Endothelial cell of umbilical vein (primary cell): ENCODE data around the gene TTLL9. TPM values are rescaled to one million over a fixed set of nuclear protein-coding genes. Genes with fewer than 3 reads are reported as not detected.

Experiments
- BruUV-seq: library from RNA; stranded (reverse); fragments of 400-500 nt; replicated peaks from 2 replicates; lab custom pipeline; 2021; lab: Mats Ljungman, UMichigan
- CTCF ChIA-PET: fragments of 300-600, 350-600 bp; sonication (Branson Sonifier 250); formaldehyde crosslinking; loops from one replicate; lab custom pipeline; 2021; ENCODE audit warnings: antibody characterized with exemption, inconsistent platforms; lab: Charles Lee
- POLR2A ChIA-PET: fragments of 300-600, 350-600 bp; sonication (Branson Sonifier 250); formaldehyde crosslinking; loops from one replicate; lab custom pipeline; 2021; ENCODE audit warnings: antibody characterized with exemption, inconsistent platforms; lab: Charles Lee
- DNase-seq: peaks from one replicate; pipeline ENCODE4 v3.0.0-alpha.2; 2011; ENCODE audit warnings: low read depth, low spot score
- FAIRE-seq: peaks from 2 replicates; lab custom pipeline; 2011; peaks lifted over from hg19 to GRCh38; lab: Jason Lieb, UNC
- H2AFZ ChIP-seq: 2 replicates; pipeline ENCODE4 v1.6.0; 2012; ENCODE audit warnings: low read depth, low read length, control low read depth, inconsistent platforms
- H3K27ac ChIP-seq: 2 replicates; pipeline ENCODE4 v1.5.1; 2011; ENCODE audit warnings: low read depth, mild to moderate bottlenecking, control low read depth, low read length, moderate library complexity; ENCODE audit not compliant: insufficient read depth
- H3K27me3 ChIP-seq, 2 experiments: 2 replicates each; pipeline versions ENCODE4 v1.6.0 to v1.6.1; 2011; ENCODE audit warnings: low read length in 2 of 2, mixed read lengths in 1 of 2; ENCODE audit not compliant: control insufficient read depth in 2 of 2, insufficient read depth in 2 of 2
- H3K36me3 ChIP-seq, 2 experiments: 2 replicates in 1 of 2; 3 replicates in 1 of 2; pipeline ENCODE4 v1.5.1; 2011; ENCODE audit warnings: low read length in 2 of 2, mild to moderate bottlenecking in 1 of 2, moderate library complexity in 1 of 2; ENCODE audit not compliant: control insufficient read depth in 2 of 2, insufficient read depth in 2 of 2; ENCODE audit errors: extremely low read depth in 1 of 2
- H3K4me1 ChIP-seq: 3 replicates; pipeline ENCODE4 v1.5.1; 2011; ENCODE audit warnings: mild to moderate bottlenecking, low read length; ENCODE audit not compliant: control insufficient read depth, insufficient read depth; ENCODE audit errors: extremely low read depth
- H3K4me2 ChIP-seq: 2 replicates; pipeline ENCODE4 v1.6.1; 2011; ENCODE audit warnings: low read length, control low read depth, mixed read lengths; ENCODE audit not compliant: insufficient read depth
- H3K4me3 ChIP-seq, 3 experiments: fragments of 200-600 bp in 1 of 3; sonication (generic), shearing (Covaris generic) in 1 of 3; replicated peaks in 1 of 3; 2 replicates each; pipeline ENCODE4 v1.5.1; 2011 to 2016; ENCODE audit warnings: control low read depth in 3 of 3, low read length in 3 of 3, mild to moderate bottlenecking in 2 of 3, inconsistent platforms in 1 of 3, low read depth in 1 of 3, moderate library complexity in 1 of 3; ENCODE audit not compliant: insufficient read depth in 1 of 3
- H3K79me2 ChIP-seq: 2 replicates; pipeline ENCODE4 v1.6.0; 2012; ENCODE audit warnings: low read length, inconsistent platforms; ENCODE audit not compliant: control insufficient read depth, insufficient read depth
- H3K9ac ChIP-seq: replicated peaks from 2 replicates; pipeline ENCODE3; 2011; ENCODE audit warnings: low read length, control low read depth; ENCODE audit not compliant: insufficient read depth; ENCODE audit errors: extremely low read depth
- H3K9me1 ChIP-seq: replicated peaks from 3 replicates; pipeline ENCODE4 v1.6.0; 2011; ENCODE audit warnings: mild to moderate bottlenecking, low read length; ENCODE audit not compliant: control insufficient read depth, insufficient read depth; ENCODE audit errors: extremely low read depth
- H3K9me3 ChIP-seq: replicated peaks from 2 replicates; pipeline ENCODE4 v1.5.1; 2012; ENCODE audit warnings: low read length, inconsistent platforms; ENCODE audit not compliant: control insufficient read depth, insufficient read depth
- H4K20me1 ChIP-seq: replicated peaks from 2 replicates; pipeline ENCODE3; 2011; ENCODE audit warnings: mild to moderate bottlenecking, low read length; ENCODE audit not compliant: control insufficient read depth, insufficient read depth; ENCODE audit errors: extremely low read depth
- EZH2 ChIP-seq: IDR thresholded peaks from 2 replicates; pipeline ENCODE4 v1.6.1; 2012; ENCODE audit warnings: borderline replicate concordance, low read depth, mild to moderate bottlenecking, moderate library complexity, low read length, inconsistent platforms; ENCODE audit not compliant: severe bottlenecking
- FOS ChIP-seq: IDR thresholded peaks from 2 replicates; pipeline ENCODE4 v1.6.1; 2011; ENCODE audit warnings: mild to moderate bottlenecking, low read length, moderate library complexity, borderline replicate concordance; ENCODE audit not compliant: insufficient read depth
- GATA2 ChIP-seq: IDR thresholded peaks from 2 replicates; pipeline ENCODE4 v1.7.0; 2011; ENCODE audit warnings: low read depth, mild to moderate bottlenecking, moderate library complexity, mixed read lengths, low read length; ENCODE audit not compliant: insufficient read length, insufficient read depth
- JUN ChIP-seq: IDR thresholded peaks from 2 replicates; pipeline ENCODE4 v1.6.1; 2011; ENCODE audit warnings: borderline replicate concordance, low read depth; ENCODE audit not compliant: insufficient read length, insufficient read depth
- MYC ChIP-seq: IDR thresholded peaks from one replicate; pipeline ENCODE4 v1.6.1; 2011; ENCODE audit warnings: mild to moderate bottlenecking, low read depth, low read length
- POLR2A ChIP-seq: IDR thresholded peaks from 2 replicates; pipeline ENCODE4 v1.6.1; 2012; ENCODE audit warnings: low read depth, mild to moderate bottlenecking, control low read depth, low read length
- POLR2AphosphoS5 ChIP-seq: IDR thresholded peaks from 2 replicates; pipeline ENCODE4 v1.6.1; 2012; ENCODE audit warnings: low read depth, mild to moderate bottlenecking, control low read depth, low read length, moderate library complexity; ENCODE audit not compliant: insufficient read depth
- dilution Hi-C: fragments of 300-500 bp; cut with MboI; formaldehyde crosslinking; loops from one replicate; pipeline ENCODE4 v1.15.0; 2019; ENCODE audit warnings: low sequenced_read_pairs; ENCODE audit not compliant: extremely low pct_ligation_motif_present
- intact Hi-C: fragments of 100-400 bp; cut with micrococcal nuclease; formaldehyde crosslinking; loops from one replicate; pipeline ENCODE4 v1.10.0; 2022
- polyA plus RNA-seq, 4 experiments: library from polyadenylated mRNA; depleted of rRNA in 3 of 4; stranded (reverse) in 3 of 4; unstranded in 1 of 4; fragments of >200 nt; gene quantifications; 2 replicates each; pipeline versions ENCODE4 v1.2.1 to v1.2.3, GENCODE V29; 2011 to 2012; ENCODE audit warnings: missing spikeins in 1 of 4
- total RNA-seq: library from RNA; stranded (reverse); gene quantifications from 2 replicates; pipeline ENCODE4 v1.2.3, GENCODE V29; 2021
- TF ChIP-seq, protein P1 (sequence below): IDR thresholded peaks from 2 replicates; pipeline ENCODE4 v1.6.1; 2011; ENCODE audit not compliant: insufficient read depth, insufficient read length
- TF ChIP-seq, protein P2 (sequence below), 2 donors: IDR thresholded peaks; 1 replicate in 1 of 2; 2 replicates in 1 of 2; pipeline ENCODE4 v1.5.1; 2011; ENCODE audit warnings: low read length in 2 of 2, mild to moderate bottlenecking in 2 of 2, moderate library complexity in 2 of 2, control low read depth in 1 of 2, inconsistent platforms in 1 of 2, low read depth in 1 of 2; ENCODE audit not compliant: insufficient read depth in 1 of 2; ENCODE audit errors: extremely low read depth in 1 of 2

The TTLL9 gene
- total and polyA plus RNA-seq, 2 donors (not counting 3 experiments of a cell fraction or from before 2014, with no cell fraction given) = 0.03 TPM; not detected in 1

DNA sequence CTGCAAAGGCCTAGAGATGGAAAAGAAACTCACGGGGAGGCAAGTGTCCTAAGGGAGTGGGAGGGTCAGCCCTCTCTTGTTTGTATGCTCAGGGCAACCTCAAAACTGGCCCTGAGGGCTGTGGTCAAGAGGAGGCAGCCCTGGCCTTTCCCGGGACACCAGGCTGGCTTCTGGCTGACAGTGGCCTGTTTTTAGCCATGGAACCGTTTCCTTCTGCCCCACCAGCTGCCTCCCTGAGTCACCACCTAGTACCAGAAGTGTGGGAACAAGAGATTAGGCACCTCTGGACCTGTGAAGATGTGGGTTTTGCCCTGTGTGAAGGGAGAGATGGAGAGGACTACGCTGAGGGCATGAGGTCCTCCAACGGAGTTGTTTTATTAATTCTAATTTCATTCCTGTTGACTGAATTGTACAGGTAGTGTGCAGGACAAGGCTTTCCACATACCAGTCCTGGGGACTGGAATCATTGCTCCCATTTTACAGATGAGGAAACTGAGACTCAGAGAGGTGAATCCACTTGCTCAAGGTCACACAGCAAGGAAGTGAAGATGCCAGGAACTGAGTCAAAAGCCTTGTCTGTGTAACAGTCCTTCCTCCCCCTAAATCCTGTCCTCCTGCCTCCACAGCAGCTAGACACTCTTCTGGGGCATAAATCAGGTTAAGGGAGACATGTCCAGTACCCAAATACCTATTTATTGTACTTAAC is 30.5 kb upstream of the TTLL9 start:
- no peaks in the 10 kb centered on the region for H3K9me3 ChIP-seq
- H3K4me1 ChIP-seq = peaks cover 55% of the 10 kb centered on the region
- BruUV-seq = no TSS peak
- no peak for TF ChIP-seq FOS
- TF ChIP-seq GATA2 = peak; percentile 29
- intact Hi-C loops (no loop called here), dilution Hi-C loops (no loop called here)
- ChIA-PET POLR2A (no interaction called here), CTCF (interaction anchor here (7.6 to 25.3 kb wide), 2 partner anchors 10 to 17 kb away, joined by 82 to 619 read pairs; partner anchors contain the start of gene FOXS1)
- H3K36me3 ChIP-seq = no peaks in the 10 kb centered on the region
- FAIRE-seq = no peak
- no peaks in the 10 kb centered on the region for H3K79me2 ChIP-seq
- H3K4me3 ChIP-seq = no peak overlapping the region
- H3K9me1 ChIP-seq = no peaks in the 10 kb centered on the region
- H3K4me2 ChIP-seq = no peak overlapping the region
- H3K27ac ChIP-seq = no peak overlapping the region
- H3K9ac ChIP-seq = no peak overlapping the region
- H3K27me3 ChIP-seq = no peaks in the 10 kb centered on the region
- peak; percentile 28 for DNase-seq
- no peak overlapping the region for H2AFZ ChIP-seq
- no peaks in the 10 kb centered on the region for H4K20me1 ChIP-seq

DNA sequence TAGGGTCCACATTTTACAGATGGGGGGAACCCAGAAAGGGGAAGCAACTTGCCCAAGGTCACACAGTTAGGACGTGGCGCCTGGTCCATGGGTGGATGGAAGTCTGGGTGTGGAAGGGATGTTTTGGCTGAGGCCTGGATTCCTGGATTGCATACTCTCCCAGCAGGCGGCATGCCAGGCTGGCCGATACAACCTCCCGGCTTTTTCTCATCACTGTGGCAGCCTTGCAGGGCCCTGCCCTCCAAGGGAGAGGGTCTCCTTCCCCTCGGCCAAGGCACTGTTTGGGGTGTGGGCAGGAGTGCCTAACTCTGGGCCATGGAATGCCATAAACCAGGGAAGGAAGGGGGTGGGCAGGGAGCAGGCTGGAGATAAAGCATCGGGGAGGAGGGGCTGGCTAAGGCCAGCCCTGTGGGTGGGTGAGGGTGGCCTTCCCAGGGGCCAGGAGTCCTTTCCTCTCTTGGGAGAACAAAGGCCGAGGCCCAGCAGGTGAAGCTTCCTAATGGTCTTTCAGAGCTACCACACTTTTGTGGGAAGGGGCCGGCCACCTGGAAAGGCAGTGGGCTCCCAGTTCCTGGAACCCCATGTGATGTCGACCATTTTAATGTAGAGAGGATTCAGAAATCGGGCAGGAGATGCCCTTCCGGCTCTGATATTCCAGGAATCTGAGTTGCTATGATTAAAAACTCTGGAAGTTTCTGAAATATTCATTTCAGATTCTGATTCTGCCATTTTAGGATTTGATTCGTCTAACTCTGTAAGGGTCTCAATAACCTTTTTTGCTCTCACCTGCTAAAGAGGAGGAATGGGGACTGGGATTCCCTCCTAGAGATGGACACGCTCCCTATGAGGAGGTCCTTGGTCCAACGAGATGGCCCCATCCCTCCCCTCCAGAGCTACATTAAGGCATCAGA is 29.3 kb upstream of the TTLL9 start:
- H3K79me2 ChIP-seq = no peaks in the 10 kb centered on the region
- no peaks in the 10 kb centered on the region for H3K9me1 ChIP-seq
- H3K36me3 ChIP-seq = no peaks in the 10 kb centered on the region
- H3K27me3 ChIP-seq = no peaks in the 10 kb centered on the region
- peak overlapping the region; percentile 64 for H3K27ac ChIP-seq
- no peak overlapping the region for H3K4me2 ChIP-seq
- no peaks in the 10 kb centered on the region for H4K20me1 ChIP-seq
- BruUV-seq = no TSS peak
- no peak overlapping the region for H3K4me3 ChIP-seq
- H3K4me1 ChIP-seq = peaks cover 48% of the 10 kb centered on the region
- H3K9me3 ChIP-seq = no peaks in the 10 kb centered on the region
- no peak for TF ChIP-seq MYC
- TF ChIP-seq, protein P1, sequence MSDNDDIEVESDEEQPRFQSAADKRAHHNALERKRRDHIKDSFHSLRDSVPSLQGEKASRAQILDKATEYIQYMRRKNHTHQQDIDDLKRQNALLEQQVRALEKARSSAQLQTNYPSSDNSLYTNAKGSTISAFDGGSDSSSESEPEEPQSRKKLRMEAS = no peak
- TF ChIP-seq, protein P2, sequence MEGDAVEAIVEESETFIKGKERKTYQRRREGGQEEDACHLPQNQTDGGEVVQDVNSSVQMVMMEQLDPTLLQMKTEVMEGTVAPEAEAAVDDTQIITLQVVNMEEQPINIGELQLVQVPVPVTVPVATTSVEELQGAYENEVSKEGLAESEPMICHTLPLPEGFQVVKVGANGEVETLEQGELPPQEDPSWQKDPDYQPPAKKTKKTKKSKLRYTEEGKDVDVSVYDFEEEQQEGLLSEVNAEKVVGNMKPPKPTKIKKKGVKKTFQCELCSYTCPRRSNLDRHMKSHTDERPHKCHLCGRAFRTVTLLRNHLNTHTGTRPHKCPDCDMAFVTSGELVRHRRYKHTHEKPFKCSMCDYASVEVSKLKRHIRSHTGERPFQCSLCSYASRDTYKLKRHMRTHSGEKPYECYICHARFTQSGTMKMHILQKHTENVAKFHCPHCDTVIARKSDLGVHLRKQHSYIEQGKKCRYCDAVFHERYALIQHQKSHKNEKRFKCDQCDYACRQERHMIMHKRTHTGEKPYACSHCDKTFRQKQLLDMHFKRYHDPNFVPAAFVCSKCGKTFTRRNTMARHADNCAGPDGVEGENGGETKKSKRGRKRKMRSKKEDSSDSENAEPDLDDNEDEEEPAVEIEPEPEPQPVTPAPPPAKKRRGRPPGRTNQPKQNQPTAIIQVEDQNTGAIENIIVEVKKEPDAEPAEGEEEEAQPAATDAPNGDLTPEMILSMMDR (IDR thresholded peaks at IDR 0.05; ENCODE audit: extremely low read depth in 1 of 2, insufficient read depth in 1 of 2, low read depth in 1 of 2, low read length in 2 of 2) = no peak
- TF ChIP-seq POLR2A = no peak
- TF ChIP-seq FOS = no peak
- no peak for TF ChIP-seq JUN
- TF ChIP-seq EZH2 = no peak
- TF ChIP-seq GATA2 = no peak
- TF ChIP-seq POLR2AphosphoS5 = no peak
- no peak for FAIRE-seq
- DNase-seq = no peak
- intact Hi-C loops (no loop called here), dilution Hi-C loops (no loop called here)
- ChIA-PET CTCF (interaction anchor here (18.2 kb wide), 1 partner anchor 13 kb away, joined by 619 read pairs; the partner anchor contains the start of gene MYLK2), POLR2A (no interaction called here)
- no peak overlapping the region for H2AFZ ChIP-seq
- H3K9ac ChIP-seq = no peak overlapping the region
